HG03521 (cell line): ENCODE results near the gene SCN8A.

Experiments used
- ATAC-seq: cut with Tn5 transposase; IDR thresholded peaks from one replicate; pipeline ENCODE4 v1.9.1; 2021; ENCODE audit warnings: mild to moderate bottlenecking, moderate library complexity; ENCODE audit not compliant: unreplicated experiment

SCN8A gene

GRCh38 chr12:51702587-51702986 lies 111.6 kb downstream of the SCN8A start:
- ATAC-seq, result no peak

DNA sequence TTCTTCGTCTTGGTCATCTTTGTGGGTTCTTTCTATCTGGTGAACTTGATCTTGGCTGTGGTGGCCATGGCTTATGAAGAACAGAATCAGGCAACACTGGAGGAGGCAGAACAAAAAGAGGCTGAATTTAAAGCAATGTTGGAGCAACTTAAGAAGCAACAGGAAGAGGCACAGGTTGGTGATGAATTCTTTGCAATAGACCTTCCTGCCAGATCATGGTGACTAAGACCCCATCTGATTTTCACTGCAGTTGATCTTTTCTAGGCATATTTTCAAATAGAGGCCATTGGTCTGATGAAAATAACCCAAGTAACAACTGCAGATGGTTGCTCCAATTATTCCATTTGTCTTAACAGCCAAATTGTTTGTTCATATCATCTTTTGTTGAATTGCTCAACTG lies 114.4 kb downstream of the SCN8A start:
- no peak for ATAC-seq

GRCh38 chr12:51706206-51706605 lies 115.2 kb downstream of the SCN8A start:
- ATAC-seq, result no peak

GRCh38 chr12:51714666-51715065 lies 123.6 kb downstream of the SCN8A start:
- ATAC-seq, result no peak

GRCh38 chr12:51717326-51717925 lies 126.4 kb downstream of the SCN8A start:
- no peak for ATAC-seq

- no peak for ATAC-seq
These were observed 130.4 kb downstream of the SCN8A start for GRCh38 chr12:51721282-51721940.

GRCh38 chr12:51722431-51722830 lies 131.4 kb downstream of the SCN8A start:
- no peak for ATAC-seq

GRCh38 chr12:51726161-51726560 lies 135.1 kb downstream of the SCN8A start:
- no peak for ATAC-seq

- no peak for ATAC-seq
These were observed 135.9 kb downstream of the SCN8A start for GRCh38 chr12:51726931-51727330.

- ATAC-seq, result no peak
These were observed 138.3 kb downstream of the SCN8A start for GRCh38 chr12:51729331-51729730.

DNA sequence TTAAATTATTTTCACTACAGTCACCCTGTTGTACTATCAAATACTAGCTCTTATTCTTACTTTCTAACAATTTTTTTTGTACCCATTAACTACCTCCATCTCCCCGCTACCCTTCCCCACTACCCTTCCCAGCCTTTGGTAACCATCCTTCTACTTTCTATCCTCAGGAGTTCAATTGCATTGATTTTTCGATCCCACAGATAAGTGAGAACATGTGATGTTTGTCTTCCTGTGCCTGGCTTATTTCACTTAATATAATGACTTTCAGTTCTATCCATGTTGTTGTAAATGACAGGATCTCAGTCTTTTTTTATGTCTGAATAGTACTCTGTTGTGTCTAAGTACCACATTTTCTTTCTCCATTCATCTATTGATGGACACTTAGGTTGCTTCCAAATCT lies 139.7 kb downstream of the SCN8A start:
- no peak for ATAC-seq

GRCh38 chr12:51740536-51740935 lies 149.5 kb downstream of the SCN8A start:
- ATAC-seq, result no peak

DNA sequence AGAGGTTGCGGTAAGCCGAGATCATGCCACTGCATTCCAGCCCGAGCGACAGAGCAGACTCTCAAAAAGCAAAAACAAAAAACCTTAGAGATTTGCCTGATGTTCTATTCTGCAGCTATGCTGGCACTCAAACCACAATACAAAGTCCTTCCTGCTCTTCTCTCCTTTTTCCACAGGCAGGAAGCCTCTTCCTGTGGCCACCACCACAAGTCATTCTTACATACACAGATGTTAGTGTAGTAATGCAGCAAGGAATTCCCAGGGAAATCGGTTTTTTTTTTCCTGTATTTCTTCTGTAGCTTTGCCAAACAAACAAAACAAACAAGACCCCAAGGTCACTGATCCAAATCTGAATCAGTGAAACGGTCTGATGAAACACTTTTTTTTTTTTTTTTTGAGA lies 153.2 kb downstream of the SCN8A start:
- no peak for ATAC-seq

DNA sequence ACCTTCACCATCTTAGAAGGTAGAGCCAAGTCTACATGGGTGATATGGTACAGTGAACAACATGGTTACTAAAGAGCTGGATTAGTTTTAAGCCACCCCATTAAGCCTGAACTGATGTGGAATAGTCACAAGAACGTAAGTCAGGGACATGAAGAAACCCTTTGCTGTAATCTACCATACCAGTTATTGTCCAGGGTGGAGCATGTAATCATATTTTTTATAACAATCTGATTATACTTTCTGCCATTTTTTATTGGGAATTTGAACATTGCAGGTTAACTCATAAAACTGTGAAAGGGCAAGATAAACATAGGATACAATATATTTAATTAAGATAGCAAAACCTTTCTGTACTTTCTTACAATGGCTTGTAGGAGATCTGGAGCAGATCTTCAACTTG lies 153.9 kb downstream of the SCN8A start:
- ATAC-seq, result no peak

- ATAC-seq, result no peak
These were observed 155.4 kb downstream of the SCN8A start for GRCh38 chr12:51746416-51746815.

DNA sequence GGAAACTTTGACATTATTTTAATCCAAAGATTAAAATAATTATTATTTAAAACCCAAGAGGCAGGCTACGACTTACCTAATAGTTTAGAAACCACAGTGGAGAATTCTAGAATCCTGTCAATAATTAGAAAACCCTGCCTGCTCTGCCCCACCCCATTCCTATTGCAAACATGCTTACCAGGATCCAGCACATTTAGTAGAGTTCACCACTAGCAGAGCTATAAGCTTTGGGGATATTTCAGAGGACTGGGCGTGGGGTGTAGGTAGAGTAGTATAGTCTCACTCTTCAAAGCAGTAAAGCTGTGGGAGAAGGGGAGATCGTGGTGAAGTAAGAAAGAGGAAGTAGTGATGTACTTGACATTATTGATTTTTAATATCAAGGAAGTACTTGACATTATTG lies 157.2 kb downstream of the SCN8A start:
- no peak for ATAC-seq

GRCh38 chr12:51749206-51749985 lies 158.4 kb downstream of the SCN8A start:
- no peak for ATAC-seq

DNA sequence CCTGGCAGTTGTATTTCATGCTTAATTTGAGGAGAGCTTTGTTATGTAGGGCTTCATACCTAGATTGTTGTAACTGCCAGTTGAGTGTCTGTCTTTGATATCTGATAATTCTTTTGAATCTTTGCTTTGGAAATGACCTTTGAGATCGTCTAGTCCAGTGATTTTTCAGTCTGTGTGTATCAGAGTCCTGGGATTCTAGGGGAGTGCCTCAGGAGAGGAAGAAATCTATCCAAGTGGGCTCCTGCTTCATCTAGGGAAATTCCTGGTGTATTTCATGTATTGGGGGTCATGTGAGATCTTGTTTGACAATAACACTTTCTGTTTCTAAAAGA lies 158.9 kb downstream of the SCN8A start:
- no peak for ATAC-seq

DNA sequence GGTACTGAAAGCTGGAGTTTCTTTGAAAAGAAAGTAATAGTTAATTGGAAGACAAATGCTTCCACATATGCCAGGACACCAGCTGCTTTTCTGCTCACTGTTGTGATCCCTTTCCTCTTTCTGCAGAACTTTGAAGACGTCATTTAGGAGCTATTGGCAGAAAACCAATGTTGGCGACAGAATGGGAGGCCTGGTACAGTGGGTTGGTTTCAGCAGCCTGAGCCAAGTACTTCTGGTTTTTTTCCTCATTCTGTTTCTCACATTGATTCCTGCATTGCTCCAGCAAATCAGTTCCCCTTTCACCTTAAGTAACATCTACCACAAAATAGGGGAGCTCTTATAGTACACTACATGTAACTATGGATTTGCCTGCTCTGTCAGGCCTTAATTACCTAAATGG lies 160.6 kb downstream of the SCN8A start:
- ATAC-seq, result no peak

DNA sequence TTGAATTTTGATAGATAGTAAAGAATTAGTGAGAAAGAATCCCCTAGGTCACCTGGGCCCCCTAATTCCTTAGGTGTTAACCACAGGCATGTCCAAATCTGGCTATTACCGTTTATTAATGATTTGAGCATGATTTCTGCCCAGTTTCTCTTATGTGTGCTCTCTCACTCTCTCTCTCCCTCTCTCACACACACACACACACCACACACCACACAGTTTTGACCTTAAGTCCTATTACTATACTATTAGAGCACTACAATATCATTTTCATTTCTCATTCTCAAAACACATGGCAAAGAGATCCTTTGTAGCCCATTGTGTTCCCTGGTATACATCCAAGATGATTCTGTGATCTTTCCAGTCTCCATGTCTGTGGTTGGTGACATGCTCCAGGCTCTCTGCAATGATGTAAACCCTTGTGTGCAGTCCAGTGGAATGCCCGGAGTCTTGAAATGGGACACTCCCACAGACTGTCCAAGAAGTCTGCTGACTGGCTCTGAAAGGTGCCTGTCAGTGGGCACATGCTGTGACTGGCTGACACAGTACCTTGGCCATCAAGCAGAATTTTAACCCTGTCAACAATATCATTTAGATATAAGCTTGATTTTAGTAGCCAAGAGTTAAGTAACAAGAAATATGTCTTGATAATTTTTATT lies 161.3 kb downstream of the SCN8A start:
- ATAC-seq, result no peak

GRCh38 chr12:51753980-51754675 lies 163.1 kb downstream of the SCN8A start:
- no peak for ATAC-seq
